ENCODE results near the gene RNF186.

RNF186 gene

DNA sequence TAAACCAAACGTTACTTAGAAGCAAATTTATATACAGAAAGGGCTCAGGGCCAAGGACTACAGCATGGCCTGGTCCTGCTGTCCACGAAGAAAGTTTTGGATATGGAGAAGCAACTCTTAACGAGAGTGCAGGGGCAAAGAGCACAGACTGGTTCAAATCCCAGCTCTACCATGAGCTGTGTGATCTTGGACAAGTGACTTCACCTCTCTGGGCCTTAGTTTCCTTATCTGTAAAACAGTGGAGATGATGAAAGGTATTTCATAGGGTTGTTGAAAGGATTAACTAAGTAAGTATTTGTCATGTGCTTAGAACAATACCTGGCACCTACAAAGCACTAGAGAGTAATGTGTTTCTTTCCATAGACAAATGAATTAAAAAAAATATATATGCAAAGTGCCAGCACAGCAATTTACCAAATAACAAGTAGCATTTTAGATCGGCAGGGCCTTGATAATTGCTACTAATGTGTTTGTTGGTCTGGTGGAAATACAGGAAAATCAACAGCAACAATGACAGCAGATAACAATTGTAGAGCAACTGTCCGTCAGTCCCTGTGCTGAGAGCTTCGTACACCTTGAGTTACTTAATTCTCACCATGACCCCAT, 40.8 kb downstream of the RNF186 start:
- H3K27ac ChIP-seq = no peak overlapping the region
- H3K4me3 ChIP-seq (ENCODE audit: low read depth, low read length) = no peak overlapping the region
- no peaks in the 10 kb centered on the region for H3K4me1 ChIP-seq
- H3K9me3 ChIP-seq (ENCODE audit: control insufficient read depth, low read length) = no peaks in the 10 kb centered on the region
- H3K36me3 ChIP-seq (ENCODE audit: control insufficient read depth, insufficient read depth, low read length) = no peaks in the 10 kb centered on the region
- TF ChIP-seq, protein P1, sequence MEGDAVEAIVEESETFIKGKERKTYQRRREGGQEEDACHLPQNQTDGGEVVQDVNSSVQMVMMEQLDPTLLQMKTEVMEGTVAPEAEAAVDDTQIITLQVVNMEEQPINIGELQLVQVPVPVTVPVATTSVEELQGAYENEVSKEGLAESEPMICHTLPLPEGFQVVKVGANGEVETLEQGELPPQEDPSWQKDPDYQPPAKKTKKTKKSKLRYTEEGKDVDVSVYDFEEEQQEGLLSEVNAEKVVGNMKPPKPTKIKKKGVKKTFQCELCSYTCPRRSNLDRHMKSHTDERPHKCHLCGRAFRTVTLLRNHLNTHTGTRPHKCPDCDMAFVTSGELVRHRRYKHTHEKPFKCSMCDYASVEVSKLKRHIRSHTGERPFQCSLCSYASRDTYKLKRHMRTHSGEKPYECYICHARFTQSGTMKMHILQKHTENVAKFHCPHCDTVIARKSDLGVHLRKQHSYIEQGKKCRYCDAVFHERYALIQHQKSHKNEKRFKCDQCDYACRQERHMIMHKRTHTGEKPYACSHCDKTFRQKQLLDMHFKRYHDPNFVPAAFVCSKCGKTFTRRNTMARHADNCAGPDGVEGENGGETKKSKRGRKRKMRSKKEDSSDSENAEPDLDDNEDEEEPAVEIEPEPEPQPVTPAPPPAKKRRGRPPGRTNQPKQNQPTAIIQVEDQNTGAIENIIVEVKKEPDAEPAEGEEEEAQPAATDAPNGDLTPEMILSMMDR (IDR thresholded peaks at IDR 0.05) = no peak
- no peak overlapping the region for H2AFZ ChIP-seq
- no peaks in the 10 kb centered on the region for H3K27me3 ChIP-seq (ENCODE audit: control insufficient read depth, insufficient read depth, low read length)
- no peak overlapping the region for H3K9ac ChIP-seq
- no peak overlapping the region for H3K4me2 ChIP-seq (ENCODE audit: low read length)
- H3K79me2 ChIP-seq = no peaks in the 10 kb centered on the region

DNA sequence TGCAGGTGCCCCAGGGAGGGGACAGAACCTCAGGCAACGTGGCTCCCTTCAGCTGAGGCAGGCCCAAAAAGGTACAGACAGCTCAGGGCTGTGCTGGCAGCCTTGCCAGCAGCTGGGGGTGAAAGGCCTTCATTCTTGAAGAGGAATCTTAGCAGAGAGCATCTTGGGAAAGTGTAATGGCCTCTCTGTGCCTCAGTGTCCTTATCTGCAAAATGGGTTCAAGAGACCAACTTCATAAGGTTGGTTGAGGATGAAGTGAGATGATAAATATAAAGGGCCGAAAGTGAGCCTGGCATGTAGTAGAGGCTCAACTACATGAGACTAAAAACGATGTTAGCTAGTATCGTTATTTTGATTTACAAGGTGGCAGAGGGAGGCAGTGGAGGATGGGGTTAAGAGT, 41.6 kb downstream of the RNF186 start:
- Histone ChIP-seq H3K27me3 (ENCODE audit: control insufficient read depth, insufficient read depth, low read length) (no peaks in the 10 kb centered on the region), H3K79me2 (no peaks in the 10 kb centered on the region), H3K4me3 (ENCODE audit: low read depth, low read length) (no peak overlapping the region), H3K4me2 (ENCODE audit: low read length) (no peak overlapping the region), H2AFZ (no peak overlapping the region), H3K36me3 (ENCODE audit: control insufficient read depth, insufficient read depth, low read length) (no peaks in the 10 kb centered on the region), H3K27ac (no peak overlapping the region), H3K9ac (no peak overlapping the region), H3K9me3 (ENCODE audit: control insufficient read depth, low read length) (no peaks in the 10 kb centered on the region), H3K4me1 (no peaks in the 10 kb centered on the region)
- TF ChIP-seq, protein P1 (IDR thresholded peaks at IDR 0.05) = no peak

DNA sequence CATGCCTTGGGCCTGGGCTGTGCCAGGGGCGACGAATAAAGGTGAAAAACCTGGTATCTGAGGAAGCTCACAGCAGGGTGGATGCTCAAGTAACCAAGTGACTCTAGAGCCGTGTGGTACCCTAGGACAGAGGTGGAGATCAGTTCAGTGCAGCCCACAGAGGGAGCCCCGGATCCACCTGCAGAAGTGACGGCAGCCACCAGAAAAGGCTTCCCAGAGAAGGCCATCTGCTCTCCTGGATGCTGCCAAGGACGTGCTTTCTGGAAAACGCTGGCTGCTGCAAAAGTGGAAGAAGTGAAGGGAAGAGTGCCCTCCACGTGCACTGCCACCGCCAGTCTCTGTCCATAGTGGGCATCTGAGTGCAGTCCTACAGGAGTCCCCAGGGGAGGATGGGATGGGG, 43.0 kb downstream of the RNF186 start:
- no peaks in the 10 kb centered on the region for H3K79me2 ChIP-seq
- H3K27ac ChIP-seq = no peak overlapping the region
- H3K36me3 ChIP-seq (ENCODE audit: control insufficient read depth, insufficient read depth, low read length) = no peaks in the 10 kb centered on the region
- TF ChIP-seq, protein P1 (IDR thresholded peaks at IDR 0.05) = no peak
- no peak overlapping the region for H3K4me2 ChIP-seq (ENCODE audit: low read length)
- H3K9me3 ChIP-seq (ENCODE audit: control insufficient read depth, low read length) = no peaks in the 10 kb centered on the region
- no peak overlapping the region for H3K9ac ChIP-seq
- H2AFZ ChIP-seq = no peak overlapping the region
- no peaks in the 10 kb centered on the region for H3K4me1 ChIP-seq
- H3K4me3 ChIP-seq (ENCODE audit: low read depth, low read length) = no peak overlapping the region
- no peaks in the 10 kb centered on the region for H3K27me3 ChIP-seq (ENCODE audit: control insufficient read depth, insufficient read depth, low read length)

DNA sequence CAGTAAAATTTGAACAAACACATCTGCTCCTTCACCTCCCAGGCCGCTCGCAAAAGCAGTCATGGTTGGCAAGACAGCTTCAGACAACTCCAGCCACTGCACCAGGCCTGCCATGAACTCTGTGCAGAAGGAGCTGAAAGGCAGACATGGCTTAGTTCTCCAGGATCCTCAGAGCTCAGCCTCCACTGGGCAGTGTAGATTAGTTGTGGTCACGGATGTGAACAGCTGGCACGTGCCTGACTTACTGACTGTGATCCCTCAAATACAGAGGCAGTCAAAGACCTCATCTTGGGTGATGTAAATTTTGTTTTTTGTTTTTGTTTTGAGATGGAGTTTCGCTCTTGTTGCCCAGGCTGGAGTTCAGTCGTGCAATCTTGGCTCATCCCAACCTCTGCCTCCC, 43.7 kb downstream of the RNF186 start:
- Histone ChIP-seq H3K27me3 (ENCODE audit: control insufficient read depth, insufficient read depth, low read length) (no peaks in the 10 kb centered on the region), H2AFZ (no peak overlapping the region), H3K36me3 (ENCODE audit: control insufficient read depth, insufficient read depth, low read length) (no peaks in the 10 kb centered on the region), H3K27ac (no peak overlapping the region), H3K9me3 (ENCODE audit: control insufficient read depth, low read length) (no peaks in the 10 kb centered on the region), H3K4me3 (ENCODE audit: low read depth, low read length) (no peak overlapping the region), H3K4me1 (no peaks in the 10 kb centered on the region), H3K79me2 (no peaks in the 10 kb centered on the region), H3K4me2 (ENCODE audit: low read length) (no peak overlapping the region), H3K9ac (no peak overlapping the region)
- TF ChIP-seq, protein P1 (IDR thresholded peaks at IDR 0.05) = no peak

Measured in parathyroid adenoma (tissue), 2 donors.